ENCODE data around the gene NGDN. TPM values are rescaled to one million over a fixed set of nuclear protein-coding genes. Genes with fewer than 3 reads are reported as not detected.

Gene NGDN
- total RNA-seq, 6 experiments from 2014 or later, result 22.6 to 29.9 (median 24.1) TPM

DNA sequence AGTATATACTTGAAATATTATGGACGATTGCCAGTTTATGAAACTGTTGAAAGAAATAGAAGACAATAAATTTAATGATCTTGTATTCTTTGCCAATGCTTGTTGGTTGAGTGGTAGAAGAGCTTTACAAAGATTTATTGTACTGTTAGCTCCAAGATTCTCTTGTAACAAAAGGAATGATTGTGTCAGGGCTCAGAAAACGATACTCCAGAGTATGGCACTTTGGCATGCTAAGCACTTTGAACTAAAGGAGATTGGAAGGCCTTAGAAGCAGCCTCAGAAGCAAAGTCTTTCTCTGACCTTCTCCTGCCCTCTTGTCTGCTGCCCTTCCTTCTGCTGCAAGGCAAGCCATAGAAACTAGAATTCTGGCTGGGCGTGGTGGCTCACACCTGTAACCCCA lies 4.2 kb upstream of the NGDN start:
- H3K9me3 Mint-ChIP-seq, result no peaks in the 10 kb centered on the region
- H3K36me3 Mint-ChIP-seq (ENCODE audit: low read depth), result no peaks in the 10 kb centered on the region
- no peak for DNase-seq
- H3K4me3 Mint-ChIP-seq, result no peak overlapping the region
- H3K27me3 Mint-ChIP-seq (ENCODE audit: insufficient read depth), result no peaks in the 10 kb centered on the region
- H3K27ac Mint-ChIP-seq, result no peak overlapping the region
- TF ChIP-seq, protein P1, sequence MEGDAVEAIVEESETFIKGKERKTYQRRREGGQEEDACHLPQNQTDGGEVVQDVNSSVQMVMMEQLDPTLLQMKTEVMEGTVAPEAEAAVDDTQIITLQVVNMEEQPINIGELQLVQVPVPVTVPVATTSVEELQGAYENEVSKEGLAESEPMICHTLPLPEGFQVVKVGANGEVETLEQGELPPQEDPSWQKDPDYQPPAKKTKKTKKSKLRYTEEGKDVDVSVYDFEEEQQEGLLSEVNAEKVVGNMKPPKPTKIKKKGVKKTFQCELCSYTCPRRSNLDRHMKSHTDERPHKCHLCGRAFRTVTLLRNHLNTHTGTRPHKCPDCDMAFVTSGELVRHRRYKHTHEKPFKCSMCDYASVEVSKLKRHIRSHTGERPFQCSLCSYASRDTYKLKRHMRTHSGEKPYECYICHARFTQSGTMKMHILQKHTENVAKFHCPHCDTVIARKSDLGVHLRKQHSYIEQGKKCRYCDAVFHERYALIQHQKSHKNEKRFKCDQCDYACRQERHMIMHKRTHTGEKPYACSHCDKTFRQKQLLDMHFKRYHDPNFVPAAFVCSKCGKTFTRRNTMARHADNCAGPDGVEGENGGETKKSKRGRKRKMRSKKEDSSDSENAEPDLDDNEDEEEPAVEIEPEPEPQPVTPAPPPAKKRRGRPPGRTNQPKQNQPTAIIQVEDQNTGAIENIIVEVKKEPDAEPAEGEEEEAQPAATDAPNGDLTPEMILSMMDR (IDR thresholded peaks at IDR 0.05), result no peak
- H3K4me1 Mint-ChIP-seq (ENCODE audit: low read depth), result no peaks in the 10 kb centered on the region

DNA sequence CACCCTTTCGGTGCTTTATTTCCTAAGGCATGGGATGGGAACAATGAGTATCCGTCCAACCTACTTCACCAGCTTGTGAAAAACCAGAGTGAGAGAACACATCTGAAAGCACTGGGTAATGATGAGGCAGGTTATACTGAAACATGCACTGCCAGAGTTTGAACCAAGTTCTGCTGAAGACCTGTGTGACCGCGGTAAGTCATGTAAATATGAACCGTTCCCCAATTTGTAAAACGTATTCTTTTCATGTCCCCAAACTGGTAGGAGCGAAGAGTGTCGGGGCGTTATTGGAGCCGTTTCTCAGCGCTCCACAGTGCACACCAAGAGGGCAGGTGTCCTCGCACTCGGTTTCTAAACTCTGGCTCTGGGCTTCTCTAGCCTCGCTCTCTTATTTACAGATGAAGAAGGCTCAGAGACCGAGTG lies 788 bp upstream of the NGDN start:
- no peaks in the 10 kb centered on the region for H3K9me3 Mint-ChIP-seq
- DNase-seq, result no peak
- TF ChIP-seq, protein P1 (IDR thresholded peaks at IDR 0.05), result no peak
- peaks cover 6% of the 10 kb centered on the region; the same call in 1 of the 2 replicates for H3K36me3 Mint-ChIP-seq (ENCODE audit: low read depth)
- H3K27ac Mint-ChIP-seq, result no peak overlapping the region
- no peaks in the 10 kb centered on the region for H3K27me3 Mint-ChIP-seq (ENCODE audit: insufficient read depth)
- peaks cover 5% of the 10 kb centered on the region; the same call in 1 of the 2 replicates for H3K4me1 Mint-ChIP-seq (ENCODE audit: low read depth)
- H3K4me3 Mint-ChIP-seq, result no peak overlapping the region

DNA sequence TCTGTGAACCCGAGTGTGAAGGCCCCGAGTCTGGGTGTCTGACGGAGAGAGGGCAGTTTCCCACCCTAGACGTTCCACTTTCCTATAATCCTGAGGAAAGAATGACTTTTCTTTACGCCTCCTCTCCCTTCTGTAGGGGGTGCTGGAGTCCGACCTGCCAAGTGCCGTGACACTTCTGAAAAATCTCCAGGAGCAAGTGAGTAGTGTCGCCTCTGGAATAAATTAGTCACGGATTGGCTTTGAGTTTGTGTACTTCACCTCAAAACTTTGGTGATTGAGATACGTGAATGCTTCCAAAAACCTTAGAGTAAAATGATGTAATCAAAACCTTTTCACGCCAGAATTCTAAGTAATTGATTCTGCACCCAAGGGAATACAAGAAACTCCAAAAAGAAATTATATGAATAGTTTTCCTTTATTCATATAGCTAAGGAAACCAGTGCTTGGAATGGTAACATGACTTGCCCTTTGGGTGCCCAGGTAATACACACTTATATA lies 452 bp downstream of the NGDN start:
- DNase-seq, result no peak
- H3K9me3 Mint-ChIP-seq, result no peaks in the 10 kb centered on the region

DNA sequence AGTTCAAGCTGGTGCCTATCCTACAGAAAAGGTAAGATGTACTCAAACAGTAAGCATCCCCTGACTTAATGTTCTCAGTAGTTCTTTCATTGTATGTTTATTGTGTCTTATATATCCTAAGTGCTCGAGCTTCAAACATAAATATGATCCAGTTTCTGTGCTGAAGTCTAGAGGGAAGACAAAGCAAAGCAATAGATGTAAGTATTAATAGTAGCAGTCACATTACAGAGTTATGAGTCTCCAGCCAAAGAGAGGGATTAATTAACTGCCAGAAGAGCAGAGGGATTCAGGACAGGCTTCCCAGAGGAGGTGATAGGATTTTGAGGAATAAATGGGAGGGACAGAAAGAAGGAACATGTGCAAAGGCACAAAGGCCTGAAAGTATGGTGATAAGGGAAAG lies 1.4 kb downstream of the NGDN start:
- Mint-ChIP-seq H3K9me3 (no peaks in the 10 kb centered on the region), H3K36me3 (ENCODE audit: low read depth) (peaks cover 6% of the 10 kb centered on the region), H3K4me1 (ENCODE audit: low read depth) (peaks cover 5% of the 10 kb centered on the region; the same call in 1 of the 2 replicates), H3K27ac (no peak overlapping the region), H3K27me3 (ENCODE audit: insufficient read depth) (no peaks in the 10 kb centered on the region), H3K4me3 (no peak overlapping the region)
- TF ChIP-seq, protein P1 (IDR thresholded peaks at IDR 0.05), result no peak
- no peak for DNase-seq

More for the DNA sequence above, 452 bp downstream of the NGDN start:
- H3K4me1 Mint-ChIP-seq (ENCODE audit: low read depth), result peaks cover 5% of the 10 kb centered on the region; the same call in 1 of the 2 replicates
- no peak overlapping the region for H3K27ac Mint-ChIP-seq
- H3K36me3 Mint-ChIP-seq (ENCODE audit: low read depth), result peaks cover 6% of the 10 kb centered on the region
- TF ChIP-seq, protein P1 (IDR thresholded peaks at IDR 0.05), result no peak
- H3K27me3 Mint-ChIP-seq (ENCODE audit: insufficient read depth), result no peaks in the 10 kb centered on the region
- H3K4me3 Mint-ChIP-seq, result no peak overlapping the region

DNA sequence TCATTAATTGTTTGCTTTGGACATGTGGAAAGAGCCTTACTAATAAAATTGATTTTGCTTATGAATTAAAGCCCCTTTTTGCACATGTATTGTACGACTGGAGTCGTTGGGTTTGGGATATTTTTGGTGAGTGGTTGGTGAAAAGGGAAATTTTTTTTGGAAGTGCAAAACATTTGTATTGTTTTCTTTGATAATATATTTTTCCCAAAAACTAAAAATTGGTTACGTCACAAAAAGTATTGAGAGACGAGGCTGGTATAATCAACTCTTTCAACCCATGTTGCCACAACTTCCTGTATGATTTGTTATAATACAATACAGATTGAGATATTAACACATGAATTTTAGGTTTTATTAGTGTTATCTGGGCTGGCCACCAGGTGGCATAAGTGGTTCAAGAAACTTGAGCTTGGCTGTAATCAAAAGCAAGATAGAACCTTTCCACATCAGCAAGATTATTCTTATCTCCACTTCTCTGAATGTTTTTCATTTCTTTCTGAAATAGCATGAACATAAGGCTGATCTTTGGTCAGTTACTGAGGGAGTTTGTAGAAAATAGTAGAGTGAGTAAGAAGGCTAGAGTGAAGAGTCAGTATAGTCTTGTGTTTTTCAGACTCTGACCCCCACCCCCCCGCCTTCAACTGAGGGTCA lies 8.7 kb downstream of the NGDN start:
- DNase-seq, result peak; percentile 43
- H3K36me3 Mint-ChIP-seq (ENCODE audit: low read depth), result peaks cover 9% of the 10 kb centered on the region
- TF ChIP-seq, protein P1 (IDR thresholded peaks at IDR 0.05), result peak; percentile 92
- H3K27ac Mint-ChIP-seq, result no peak overlapping the region
- H3K9me3 Mint-ChIP-seq, result no peaks in the 10 kb centered on the region
- no peaks in the 10 kb centered on the region for H3K27me3 Mint-ChIP-seq (ENCODE audit: insufficient read depth)
- H3K4me3 Mint-ChIP-seq, result no peak overlapping the region
- H3K4me1 Mint-ChIP-seq (ENCODE audit: low read depth), result peaks cover 6% of the 10 kb centered on the region
